HG02981 (cell line): Measurements from ENCODE around the gene SFXN2.

ENCODE experiments used
- ATAC-seq: cut with Tn5 transposase; IDR thresholded peaks from one replicate; pipeline ENCODE4 v1.9.1; 2021; ENCODE audit warnings: mild to moderate bottlenecking, moderate library complexity; ENCODE audit not compliant: unreplicated experiment

The SFXN2 gene

DNA sequence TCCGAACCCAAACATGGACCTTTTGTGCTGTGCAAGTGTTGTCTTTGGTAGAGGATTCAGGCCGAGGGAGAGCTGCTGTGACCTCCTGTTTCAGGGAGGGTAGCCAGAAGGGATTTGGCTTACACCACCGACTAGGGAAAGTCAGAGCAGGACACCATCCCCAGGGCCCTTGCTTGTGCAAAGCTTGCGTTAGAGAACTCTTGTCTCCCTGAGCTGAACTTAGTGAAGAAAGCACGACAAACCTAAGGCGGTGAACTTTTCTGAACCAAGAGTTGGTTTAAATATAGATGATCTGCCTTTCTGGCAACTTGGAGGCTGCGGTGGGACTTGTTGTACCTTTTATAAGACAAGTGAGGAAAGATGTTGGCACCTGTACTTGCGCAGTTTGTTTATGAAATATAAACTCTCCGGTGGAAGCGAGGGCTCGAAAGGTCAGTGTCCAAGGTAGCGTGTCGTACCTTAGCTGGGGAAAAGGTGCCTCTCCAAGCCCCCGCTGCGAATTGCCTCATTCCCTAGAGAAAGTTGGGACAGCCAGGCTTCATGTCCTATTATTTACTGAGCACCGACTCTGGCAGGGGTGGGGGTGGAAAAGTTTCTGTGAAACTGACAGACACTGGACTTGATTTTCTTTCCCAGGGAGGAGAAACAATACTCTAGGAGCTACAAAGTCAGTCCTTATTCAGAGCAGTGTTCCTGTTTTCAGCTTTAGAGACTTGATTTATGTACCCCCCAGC is 60.9 kb downstream of the SFXN2 start:
- no peak for ATAC-seq

DNA sequence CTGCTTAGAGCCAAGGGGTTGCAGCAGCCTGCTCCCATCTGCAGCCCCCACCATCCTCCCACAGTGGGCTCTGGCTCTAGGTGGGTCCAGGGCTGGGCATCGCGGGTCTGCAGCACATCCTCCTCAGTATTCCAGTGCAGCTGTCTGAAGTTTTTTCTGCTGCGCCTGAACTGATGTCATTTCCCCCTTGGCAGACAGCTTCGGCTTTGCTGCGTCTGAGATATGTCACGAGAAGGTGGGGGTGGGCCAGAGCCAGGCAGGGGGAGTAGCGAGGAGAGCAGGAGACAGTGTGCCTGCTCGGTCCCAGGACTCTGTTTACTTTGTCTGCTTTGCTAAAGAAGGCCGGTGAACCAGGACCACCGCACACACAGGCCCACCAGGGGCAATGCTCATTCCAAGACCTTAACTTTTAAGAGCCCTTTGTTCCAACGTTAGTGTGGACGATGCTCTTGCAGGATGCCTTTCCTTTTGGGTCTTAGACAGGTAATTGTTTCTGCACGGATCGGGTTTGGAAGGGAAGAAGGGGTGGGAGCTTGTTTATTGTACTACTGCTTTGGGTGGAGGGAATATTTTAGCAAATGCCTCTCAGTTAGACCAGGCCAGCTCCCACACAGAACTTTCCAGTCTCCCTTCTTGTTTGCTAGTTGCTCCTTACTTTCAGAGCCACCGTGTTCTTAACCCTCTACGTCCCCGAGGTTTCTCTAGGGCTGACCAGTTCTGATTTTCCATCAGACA is 61.7 kb downstream of the SFXN2 start:
- no peak for ATAC-seq

DNA sequence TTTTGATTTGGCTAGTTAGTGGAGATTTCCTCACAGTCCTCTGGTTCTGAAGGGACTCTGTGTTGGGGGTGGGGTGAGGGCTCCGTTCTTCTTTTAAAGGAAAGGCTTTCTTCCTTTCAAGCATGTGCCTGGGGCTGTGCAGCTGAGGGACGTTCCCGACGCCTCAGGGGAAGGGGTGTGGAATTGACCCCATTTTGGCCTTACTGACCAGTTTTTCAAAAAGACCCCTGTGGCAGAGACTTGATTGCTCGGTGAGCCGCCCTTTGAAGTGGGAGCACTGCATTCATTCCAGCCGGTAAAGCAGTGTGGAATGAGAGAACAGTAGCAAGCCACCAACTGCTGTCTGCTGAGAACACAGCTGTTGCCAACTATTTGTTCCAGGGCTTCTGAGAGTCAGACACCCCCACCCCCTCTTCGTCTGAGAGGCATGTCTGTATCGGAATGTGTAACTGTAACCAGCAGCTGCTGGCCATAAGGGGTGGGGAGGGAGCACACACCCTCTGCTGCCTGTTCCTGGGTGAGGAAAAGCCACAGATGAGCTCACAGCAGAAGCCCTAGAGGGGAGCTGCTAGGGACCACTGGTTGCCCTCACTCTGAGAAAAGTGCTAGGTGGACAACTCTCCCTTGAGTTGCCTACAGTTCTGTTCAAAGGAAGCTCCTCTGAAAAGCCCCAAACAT is 62.5 kb downstream of the SFXN2 start:
- no peak for ATAC-seq

DNA sequence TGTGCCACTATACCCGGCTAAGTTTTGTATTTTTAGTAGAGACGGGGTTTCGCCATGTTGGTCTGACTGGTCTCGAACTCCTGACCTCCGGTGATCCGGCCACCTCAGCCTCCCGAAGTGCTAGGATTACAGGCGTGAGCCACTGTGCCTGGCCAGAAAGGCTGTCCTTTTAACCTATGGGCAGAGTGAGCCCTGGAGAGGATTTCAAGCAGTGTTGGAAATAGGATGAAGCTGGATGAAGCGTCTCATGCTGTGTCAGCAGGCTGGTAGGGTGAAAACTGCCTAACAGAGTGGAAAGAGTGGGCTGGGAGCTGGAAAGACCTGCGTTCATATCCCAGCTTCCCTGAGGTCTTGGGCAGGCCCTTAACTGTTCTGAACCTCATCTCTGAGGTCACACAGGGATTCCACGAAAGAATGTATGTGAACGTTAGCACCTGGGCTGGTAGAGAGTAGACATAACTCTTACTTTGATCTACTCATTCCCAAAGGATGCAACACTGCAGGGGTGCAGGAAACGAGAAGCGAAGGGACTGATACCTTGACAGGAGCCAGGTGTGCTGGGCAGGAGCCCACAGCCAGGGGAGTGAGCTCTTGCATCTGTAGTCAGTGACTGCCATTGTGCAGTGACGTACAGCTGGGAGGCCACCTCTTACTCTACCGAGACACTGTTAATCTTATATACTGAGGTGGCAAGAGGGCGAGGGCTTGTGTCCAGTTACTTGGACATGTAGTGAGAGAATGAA is 63.4 kb downstream of the SFXN2 start:
- ATAC-seq = no peak

DNA sequence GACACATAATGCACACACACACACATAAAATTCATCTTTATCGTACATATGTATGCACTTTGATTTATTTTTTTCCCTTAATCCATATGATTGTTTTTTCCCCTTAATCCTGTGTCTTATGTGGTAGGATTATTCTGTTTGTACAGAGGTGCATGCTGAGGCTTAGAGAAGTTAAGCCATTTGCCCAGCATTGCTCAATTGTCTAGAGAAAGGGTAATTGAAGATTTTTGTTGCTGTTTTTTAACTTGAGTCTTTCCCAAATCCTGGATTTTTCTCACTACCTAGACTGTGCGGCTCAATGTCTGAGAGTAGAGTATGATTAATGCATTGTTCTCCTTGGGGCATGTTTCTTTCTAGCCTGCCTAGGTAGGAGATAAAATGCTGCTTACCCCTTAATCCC is 64.3 kb downstream of the SFXN2 start:
- ATAC-seq = no peak

DNA sequence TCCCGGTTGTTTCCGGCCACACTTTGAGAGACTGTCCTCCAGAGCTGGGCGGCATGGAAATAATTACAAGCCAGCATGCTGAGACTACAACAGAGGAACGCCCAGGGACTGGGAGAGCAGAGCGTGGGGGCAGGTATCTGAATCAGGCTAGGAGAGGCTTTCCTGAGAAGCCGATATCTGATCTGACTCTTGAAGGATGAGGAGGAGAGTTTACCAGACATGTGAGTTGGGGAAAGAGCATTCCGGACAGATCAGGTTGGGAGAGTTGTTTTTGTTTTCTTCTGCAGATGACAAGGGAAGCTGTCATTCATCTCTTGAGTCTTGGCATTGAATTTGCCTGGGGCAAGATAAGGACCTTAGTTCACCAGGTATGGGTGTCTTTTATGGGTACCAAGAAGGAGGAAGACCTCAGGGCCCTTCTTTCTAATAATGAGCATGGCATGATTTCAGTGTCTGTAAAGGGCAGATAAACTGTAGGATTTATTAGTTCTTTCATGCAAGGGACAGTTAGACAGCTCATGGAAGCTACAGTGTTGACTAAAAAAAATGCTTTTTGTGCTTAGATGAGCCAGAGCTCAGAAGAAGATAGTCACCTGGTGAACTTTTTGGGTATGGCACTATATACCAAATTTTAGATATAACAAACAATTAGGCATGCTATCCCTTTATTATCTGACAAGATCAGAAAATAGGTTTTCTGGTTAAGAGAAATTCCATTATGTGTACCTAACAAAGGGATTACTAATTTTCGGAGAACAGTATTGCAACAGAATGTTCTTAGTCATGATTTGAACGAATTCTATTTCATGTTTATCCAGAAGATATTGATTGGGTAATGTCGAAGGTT is 65.5 kb downstream of the SFXN2 start:
- ATAC-seq = no peak

DNA sequence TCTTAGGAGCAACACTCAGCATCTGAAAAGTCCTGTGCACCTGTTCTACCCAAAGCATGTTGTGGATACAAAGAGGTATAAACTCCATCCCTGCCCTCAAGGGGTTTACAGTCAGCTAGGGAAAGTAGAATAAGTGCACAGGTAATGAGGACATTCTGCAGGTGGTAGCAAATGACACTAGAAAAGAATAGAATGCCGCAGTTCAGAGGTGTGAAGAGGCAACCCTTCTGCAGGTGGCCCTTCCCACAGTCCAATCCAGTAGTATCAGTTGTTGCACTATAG is 66.0 kb downstream of the SFXN2 start:
- no peak for ATAC-seq

DNA sequence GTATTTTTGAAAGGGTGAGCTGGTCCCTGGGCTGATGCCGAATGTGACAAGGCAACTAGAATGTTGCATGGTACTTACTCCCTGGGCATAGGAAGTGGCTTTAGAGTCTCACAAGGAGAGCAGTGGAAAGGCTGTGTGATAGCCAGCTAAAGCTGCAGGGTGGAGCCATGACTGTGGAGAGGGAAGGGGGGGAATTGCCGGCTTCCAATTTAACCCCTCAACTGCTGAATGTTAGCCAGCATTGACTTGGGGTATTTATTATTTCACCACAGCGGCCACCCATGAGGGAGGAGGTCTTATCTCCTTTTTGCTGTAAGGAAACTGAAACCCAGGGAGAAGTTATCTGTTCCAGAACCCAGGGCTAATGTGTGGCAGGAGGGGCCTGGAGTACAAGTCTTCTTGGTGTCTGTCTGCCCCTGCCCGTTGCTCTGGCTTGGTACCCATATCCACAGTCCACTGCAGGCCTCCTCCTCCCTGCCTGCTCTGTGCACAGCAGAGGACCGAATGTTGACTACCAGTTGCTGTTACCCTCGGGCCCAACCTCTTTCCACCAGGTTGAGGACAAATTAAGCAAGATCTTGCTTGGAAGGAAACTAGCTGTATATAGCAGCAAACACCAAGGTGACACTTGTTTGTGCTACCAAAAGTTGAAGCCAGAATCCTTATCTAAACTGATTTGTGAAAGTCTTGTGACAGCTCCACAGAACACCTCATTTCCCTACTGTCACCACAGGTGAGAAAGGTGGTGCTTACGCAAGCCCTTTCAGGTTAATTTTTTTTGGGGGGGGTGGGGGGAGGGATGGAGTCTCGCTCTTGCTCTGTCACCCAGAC is 66.9 kb downstream of the SFXN2 start:
- ATAC-seq = no peak

DNA sequence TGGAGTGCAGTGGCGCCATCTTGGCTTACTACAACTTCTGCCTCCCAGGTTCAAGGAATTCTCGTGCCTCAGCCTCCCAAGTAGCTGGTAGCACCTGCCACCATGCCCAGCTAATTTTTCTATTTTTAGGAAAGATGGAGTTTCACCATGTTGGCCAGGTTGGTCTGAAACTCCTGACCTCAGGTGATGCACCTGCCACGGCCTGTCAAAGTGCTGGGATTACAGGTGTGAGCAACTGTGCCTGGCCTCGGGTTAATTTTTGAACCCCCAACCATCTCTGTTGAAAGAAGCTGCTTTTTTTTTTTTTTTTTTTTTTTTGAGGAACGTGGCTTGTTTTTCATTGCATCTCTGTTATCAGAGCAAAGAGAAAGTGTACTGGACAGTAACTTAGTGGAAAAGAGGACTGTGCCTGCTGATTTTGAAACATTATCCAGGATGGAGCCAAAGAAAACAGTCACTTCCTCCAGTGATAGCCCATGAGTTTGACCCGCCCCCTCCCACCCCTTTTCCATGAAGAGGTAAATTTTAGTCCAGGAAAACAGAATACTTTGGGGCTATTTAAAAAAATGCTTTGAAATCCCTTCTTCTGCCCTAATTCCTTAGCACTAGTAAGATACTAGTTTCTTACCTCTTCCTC is 67.6 kb downstream of the SFXN2 start:
- no peak for ATAC-seq

DNA sequence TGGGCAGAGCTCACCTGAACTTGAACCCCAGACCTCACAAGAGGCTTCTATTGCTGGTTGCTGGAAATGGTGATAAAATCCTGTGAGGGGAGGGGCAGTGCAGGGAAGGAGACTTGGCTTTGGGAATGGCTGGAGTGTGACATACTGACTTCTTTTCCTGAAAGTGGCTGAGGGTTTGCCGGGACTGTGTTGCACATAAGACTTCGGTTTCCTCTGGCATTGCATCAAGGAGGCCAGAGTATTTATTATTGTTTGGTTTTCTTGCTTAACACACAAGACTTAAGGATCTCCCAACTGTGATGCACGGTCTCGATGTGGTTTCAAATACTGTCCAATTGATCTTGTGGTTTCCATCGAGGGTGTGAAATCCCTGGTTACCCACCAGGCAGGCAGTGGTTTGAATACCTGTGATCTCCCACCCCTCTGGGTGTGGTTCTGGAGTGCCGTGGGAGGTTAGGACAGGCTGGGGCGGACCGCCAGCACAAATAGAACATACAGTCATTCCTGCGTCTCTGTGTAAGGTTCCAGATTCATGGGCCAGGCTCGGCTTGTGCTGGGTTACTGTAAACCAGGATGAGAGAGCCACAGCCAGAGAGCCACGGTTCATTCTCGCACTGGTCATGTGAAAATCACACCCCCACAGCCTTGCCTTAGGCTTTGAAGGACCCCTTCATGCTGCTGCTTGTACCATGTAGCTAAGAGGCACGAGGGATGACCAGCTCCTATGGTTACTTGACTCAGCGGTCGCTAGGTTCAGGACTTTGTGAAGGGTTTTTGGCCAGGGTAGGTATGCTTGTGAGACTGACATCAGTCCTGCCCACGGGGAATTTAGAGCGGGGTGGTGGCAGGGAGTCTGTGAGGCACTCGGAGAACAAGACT is 68.5 kb downstream of the SFXN2 start:
- ATAC-seq = no peak

DNA sequence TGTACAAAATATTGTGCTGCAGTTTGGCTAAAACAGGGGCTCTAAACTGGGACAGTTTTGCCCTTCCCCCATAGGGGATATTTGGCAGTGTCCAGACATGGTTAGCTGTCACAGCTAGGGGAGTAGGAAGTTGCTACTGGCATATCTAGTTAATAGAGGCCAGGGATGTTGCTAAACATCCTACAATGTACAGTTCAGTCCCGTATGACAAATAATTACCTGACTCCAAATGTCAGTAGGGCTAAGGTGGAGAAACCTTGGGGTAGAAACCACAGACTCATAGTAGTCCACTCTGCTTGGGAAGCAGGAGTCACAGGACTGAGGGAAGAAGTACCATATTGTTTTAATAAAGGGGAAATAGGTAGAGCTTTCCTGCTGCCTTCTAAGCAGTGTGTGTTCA is 69.1 kb downstream of the SFXN2 start:
- no peak for ATAC-seq

DNA sequence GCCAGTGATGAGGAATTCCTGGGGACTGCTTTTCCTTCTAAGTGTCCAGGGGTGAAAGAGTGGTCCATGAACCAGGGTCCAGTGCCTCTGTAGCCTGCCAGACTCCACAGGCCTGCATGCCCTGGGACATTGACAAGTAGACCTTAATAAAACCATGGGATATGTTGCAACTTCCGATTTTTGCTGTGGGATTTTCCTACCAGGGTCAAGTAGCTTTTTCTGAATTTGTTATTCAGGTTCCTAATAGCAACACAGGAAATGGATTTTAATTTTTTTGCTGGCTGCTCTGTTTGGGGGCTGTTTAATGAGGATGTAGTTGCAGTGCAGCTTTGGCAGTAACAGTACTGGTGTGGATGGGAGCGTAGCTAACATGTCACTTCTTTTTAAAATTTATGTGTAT is 71.4 kb downstream of the SFXN2 start:
- ATAC-seq = no peak

DNA sequence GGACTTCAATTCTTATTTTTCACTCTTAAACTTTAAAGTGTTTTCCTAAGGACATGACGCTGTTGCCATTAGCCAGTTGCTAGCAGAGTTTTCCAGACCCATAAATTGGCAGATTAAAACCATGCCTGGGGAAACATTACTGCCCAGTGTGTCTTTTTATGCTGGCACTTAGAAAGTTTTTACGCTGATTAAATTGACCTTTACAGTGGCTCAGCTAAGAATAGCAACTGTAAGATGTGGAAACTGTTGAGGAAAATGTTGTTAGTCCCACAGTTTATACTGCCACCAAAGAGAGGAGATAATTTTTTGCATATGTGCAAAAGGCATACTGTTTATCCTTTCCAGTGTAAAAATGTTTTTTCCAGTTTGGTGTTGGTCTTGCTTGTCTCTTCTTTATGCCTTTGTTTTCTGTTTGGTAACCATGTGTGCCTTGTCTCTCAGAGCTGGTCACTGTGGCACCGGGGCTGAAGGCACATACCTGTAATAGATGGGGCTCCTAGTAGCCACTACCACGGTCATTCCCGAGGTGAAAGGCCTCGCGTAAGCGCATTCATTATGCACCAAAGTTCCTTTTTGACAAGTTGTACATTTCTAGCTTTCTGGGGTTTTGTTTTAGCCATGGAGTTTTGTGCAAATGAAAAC is 77.4 kb downstream of the SFXN2 start:
- ATAC-seq = no peak
